ENCODE data around the gene PCSK5.

Gene PCSK5

DNA sequence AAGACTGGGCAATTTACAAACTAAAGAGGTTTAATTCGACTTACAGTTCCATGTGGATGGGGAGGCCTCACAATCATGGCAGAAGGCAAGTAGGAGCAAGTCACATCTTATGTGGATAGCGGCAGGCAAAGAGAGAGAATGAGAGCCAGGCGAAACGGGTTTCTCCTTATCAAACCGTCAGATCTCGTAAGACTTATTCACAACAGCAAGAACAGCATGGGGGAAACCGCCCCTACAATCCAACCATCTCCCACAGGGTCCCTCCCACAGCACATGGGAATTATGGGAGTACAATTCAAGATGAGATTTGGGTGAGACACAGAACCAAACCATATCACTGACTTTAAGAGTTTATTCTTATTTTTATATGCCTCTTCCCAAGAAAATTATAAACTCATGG lies 443.5 kb downstream of the PCSK5 start:
- no peak for DNase-seq (ENCODE audit: extremely low read depth, insufficient read length)
- Histone ChIP-seq H3K4me3 (replicated peaks; ENCODE audit: low read depth, low read length) (no peak overlapping the region), H3K36me3 (ENCODE audit: control insufficient read depth, insufficient read depth, low read length) (no peaks in the 10 kb centered on the region), H3K27me3 (replicated peaks; ENCODE audit: control insufficient read depth, insufficient read depth, low read length) (no peaks in the 10 kb centered on the region)
- TF ChIP-seq, protein P1, sequence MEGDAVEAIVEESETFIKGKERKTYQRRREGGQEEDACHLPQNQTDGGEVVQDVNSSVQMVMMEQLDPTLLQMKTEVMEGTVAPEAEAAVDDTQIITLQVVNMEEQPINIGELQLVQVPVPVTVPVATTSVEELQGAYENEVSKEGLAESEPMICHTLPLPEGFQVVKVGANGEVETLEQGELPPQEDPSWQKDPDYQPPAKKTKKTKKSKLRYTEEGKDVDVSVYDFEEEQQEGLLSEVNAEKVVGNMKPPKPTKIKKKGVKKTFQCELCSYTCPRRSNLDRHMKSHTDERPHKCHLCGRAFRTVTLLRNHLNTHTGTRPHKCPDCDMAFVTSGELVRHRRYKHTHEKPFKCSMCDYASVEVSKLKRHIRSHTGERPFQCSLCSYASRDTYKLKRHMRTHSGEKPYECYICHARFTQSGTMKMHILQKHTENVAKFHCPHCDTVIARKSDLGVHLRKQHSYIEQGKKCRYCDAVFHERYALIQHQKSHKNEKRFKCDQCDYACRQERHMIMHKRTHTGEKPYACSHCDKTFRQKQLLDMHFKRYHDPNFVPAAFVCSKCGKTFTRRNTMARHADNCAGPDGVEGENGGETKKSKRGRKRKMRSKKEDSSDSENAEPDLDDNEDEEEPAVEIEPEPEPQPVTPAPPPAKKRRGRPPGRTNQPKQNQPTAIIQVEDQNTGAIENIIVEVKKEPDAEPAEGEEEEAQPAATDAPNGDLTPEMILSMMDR (IDR thresholded peaks at IDR 0.05; ENCODE audit: insufficient read depth, low read length, poor library complexity, severe bottlenecking), result no peak

DNA sequence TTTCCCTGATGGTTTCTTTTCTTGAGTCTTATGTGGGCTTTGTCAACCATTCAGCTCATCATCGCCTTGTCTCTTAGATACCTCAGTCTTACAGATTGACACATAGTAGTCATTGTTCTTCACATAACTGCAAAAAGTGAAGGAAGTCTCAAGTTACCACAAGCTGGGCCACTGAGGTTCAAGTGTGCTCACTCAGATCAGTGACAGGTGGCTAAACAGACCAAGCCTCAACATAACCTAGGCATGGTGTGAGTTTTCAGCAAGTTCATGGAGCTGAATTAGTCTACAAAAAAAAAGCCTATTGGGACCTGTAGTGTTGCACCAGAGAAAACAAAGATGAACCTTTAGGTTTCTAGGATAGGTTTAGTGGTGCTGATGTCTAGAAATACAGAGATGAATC lies 445.6 kb downstream of the PCSK5 start:
- H3K36me3 ChIP-seq (ENCODE audit: control insufficient read depth, insufficient read depth, low read length), result no peaks in the 10 kb centered on the region
- H3K4me3 ChIP-seq (replicated peaks; ENCODE audit: low read depth, low read length), result no peak overlapping the region
- no peaks in the 10 kb centered on the region for H3K27me3 ChIP-seq (replicated peaks; ENCODE audit: control insufficient read depth, insufficient read depth, low read length)
- DNase-seq (ENCODE audit: extremely low read depth, insufficient read length), result no peak
- TF ChIP-seq, protein P1 (IDR thresholded peaks at IDR 0.05; ENCODE audit: insufficient read depth, low read length, poor library complexity, severe bottlenecking), result no peak

DNA sequence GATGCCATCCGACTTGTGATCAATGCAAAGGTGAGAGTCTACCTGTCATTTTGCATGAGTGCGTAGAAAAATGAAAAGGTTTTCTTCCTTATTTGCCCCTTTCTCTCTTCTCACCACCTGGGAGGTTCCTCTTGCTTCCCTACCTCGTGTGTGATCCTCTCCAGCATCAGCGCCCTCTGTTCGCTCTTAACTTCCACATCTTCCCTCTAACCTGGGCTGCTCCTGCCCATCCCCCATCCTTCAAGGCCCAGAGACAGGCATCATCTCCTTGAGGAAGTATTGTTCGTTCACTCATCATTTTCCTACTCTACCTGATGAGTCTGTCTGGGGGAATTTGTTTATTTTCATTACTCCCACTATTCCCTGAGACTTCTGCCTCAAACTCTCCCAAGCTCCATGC lies 447.9 kb downstream of the PCSK5 start:
- Histone ChIP-seq H3K4me3 (replicated peaks; ENCODE audit: low read depth, low read length) (no peak overlapping the region), H3K36me3 (ENCODE audit: control insufficient read depth, insufficient read depth, low read length) (no peaks in the 10 kb centered on the region), H3K27me3 (replicated peaks; ENCODE audit: control insufficient read depth, insufficient read depth, low read length) (no peaks in the 10 kb centered on the region)
- DNase-seq (ENCODE audit: extremely low read depth, insufficient read length), result no peak
- TF ChIP-seq, protein P1 (IDR thresholded peaks at IDR 0.05; ENCODE audit: insufficient read depth, low read length, poor library complexity, severe bottlenecking), result no peak

DNA sequence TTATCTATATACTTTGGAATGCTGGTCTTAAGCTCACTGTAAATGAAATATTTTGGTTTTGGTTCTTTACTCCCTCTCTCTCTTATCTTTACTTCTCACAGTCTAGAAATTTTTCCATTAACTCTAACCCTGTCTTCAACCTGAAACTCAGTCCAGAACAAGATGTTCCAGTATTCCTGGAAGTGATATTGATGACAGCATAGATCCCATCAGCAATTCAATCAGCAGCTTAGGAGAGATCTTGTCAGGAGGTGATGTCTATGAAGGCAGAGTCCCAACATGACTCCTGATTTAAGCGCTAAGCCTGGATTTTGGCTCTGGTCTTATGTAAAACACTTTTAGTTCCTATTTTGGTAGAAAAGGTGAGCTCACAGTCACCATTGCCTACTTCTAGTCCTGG lies 451.1 kb downstream of the PCSK5 start:
- H3K4me3 ChIP-seq (replicated peaks; ENCODE audit: low read depth, low read length), result no peak overlapping the region

DNA sequence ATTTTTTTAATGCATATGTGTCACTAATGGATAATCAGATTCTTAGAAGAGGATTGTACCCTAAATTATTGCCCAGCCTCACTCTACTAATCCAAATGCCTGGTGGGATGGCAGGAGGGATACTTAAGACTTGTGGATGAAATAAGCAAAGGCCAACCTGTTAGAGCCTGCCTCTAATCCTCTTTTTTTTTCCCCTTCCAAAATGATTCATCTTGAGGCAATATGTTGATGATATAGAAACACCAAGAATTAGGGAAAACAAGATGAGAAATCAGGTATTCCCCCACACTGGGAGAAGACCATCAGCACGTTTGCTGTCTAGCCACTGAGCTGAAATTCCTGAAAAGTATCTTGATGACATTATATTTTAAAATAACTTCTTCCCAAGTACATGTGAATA lies 451.7 kb downstream of the PCSK5 start:
- DNase-seq (ENCODE audit: extremely low read depth, insufficient read length), result no peak
- Histone ChIP-seq H3K27me3 (replicated peaks; ENCODE audit: control insufficient read depth, insufficient read depth, low read length) (no peaks in the 10 kb centered on the region), H3K36me3 (ENCODE audit: control insufficient read depth, insufficient read depth, low read length) (no peaks in the 10 kb centered on the region), H3K4me3 (replicated peaks; ENCODE audit: low read depth, low read length) (no peak overlapping the region)
- TF ChIP-seq, protein P1 (IDR thresholded peaks at IDR 0.05; ENCODE audit: insufficient read depth, low read length, poor library complexity, severe bottlenecking), result no peak

More for the DNA sequence above, 451.1 kb downstream of the PCSK5 start:
- DNase-seq (ENCODE audit: extremely low read depth, insufficient read length), result no peak
- H3K27me3 ChIP-seq (replicated peaks; ENCODE audit: control insufficient read depth, insufficient read depth, low read length), result no peaks in the 10 kb centered on the region
- TF ChIP-seq, protein P1 (IDR thresholded peaks at IDR 0.05; ENCODE audit: insufficient read depth, low read length, poor library complexity, severe bottlenecking), result no peak
- H3K36me3 ChIP-seq (ENCODE audit: control insufficient read depth, insufficient read depth, low read length), result no peaks in the 10 kb centered on the region

DNA sequence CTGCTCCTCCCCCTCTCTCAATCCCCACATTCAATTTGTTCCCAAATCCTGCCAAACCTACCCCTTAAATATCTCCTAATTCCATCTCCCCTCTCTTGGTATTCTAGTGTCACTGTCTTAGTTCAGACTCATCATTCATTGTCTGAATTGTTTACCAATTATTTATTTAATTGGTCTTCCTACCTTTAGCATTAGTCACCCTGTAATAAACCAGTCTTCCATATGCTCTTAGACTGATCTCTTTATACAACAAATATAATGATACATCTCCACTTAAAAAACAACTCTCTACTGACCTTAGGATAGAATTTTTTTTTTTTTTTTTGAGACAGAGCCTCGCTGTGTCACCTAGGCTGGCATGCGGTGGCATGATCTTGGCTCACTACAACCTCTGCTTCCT lies 452.4 kb downstream of the PCSK5 start:
- TF ChIP-seq, protein P1 (IDR thresholded peaks at IDR 0.05; ENCODE audit: insufficient read depth, low read length, poor library complexity, severe bottlenecking), result no peak
- H3K27me3 ChIP-seq (replicated peaks; ENCODE audit: control insufficient read depth, insufficient read depth, low read length), result no peaks in the 10 kb centered on the region
- H3K36me3 ChIP-seq (ENCODE audit: control insufficient read depth, insufficient read depth, low read length), result no peaks in the 10 kb centered on the region
- DNase-seq (ENCODE audit: extremely low read depth, insufficient read length), result no peak
- no peak overlapping the region for H3K4me3 ChIP-seq (replicated peaks; ENCODE audit: low read depth, low read length)

Data from GM06990 (cell line).